ENCODE measurements around the gene NINL.

NINL gene

GRCh38 chr20:25514747-25515340, 70.5 kb downstream of the NINL start:
- TF ChIP-seq MAX (IDR thresholded peaks at IDR 0.05; ENCODE audit: low read depth, low read length): no peak
- no peak for TF ChIP-seq POLR2A (IDR thresholded peaks at IDR 0.05; ENCODE audit: extremely low read depth, insufficient read length)
- TF ChIP-seq MYC (IDR thresholded peaks at IDR 0.05; ENCODE audit: low read depth, low read length): no peak
- TF ChIP-seq, protein P1, sequence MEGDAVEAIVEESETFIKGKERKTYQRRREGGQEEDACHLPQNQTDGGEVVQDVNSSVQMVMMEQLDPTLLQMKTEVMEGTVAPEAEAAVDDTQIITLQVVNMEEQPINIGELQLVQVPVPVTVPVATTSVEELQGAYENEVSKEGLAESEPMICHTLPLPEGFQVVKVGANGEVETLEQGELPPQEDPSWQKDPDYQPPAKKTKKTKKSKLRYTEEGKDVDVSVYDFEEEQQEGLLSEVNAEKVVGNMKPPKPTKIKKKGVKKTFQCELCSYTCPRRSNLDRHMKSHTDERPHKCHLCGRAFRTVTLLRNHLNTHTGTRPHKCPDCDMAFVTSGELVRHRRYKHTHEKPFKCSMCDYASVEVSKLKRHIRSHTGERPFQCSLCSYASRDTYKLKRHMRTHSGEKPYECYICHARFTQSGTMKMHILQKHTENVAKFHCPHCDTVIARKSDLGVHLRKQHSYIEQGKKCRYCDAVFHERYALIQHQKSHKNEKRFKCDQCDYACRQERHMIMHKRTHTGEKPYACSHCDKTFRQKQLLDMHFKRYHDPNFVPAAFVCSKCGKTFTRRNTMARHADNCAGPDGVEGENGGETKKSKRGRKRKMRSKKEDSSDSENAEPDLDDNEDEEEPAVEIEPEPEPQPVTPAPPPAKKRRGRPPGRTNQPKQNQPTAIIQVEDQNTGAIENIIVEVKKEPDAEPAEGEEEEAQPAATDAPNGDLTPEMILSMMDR (IDR thresholded peaks at IDR 0.05; ENCODE audit: low read depth, low read length): no peak
- no peak overlapping the region for H3K4me3 ChIP-seq (ENCODE audit: low read depth, low read length)
- no peak for DNase-seq (ENCODE audit: low read depth)

GRCh38 chr20:25514195-25514594, 71.1 kb downstream of the NINL start:
- no peak for DNase-seq (ENCODE audit: low read depth)
- no peak overlapping the region for H3K4me3 ChIP-seq (ENCODE audit: low read depth, low read length)
- TF ChIP-seq POLR2A (IDR thresholded peaks at IDR 0.05; ENCODE audit: extremely low read depth, insufficient read length) (no peak), MYC (IDR thresholded peaks at IDR 0.05; ENCODE audit: low read depth, low read length) (no peak), MAX (IDR thresholded peaks at IDR 0.05; ENCODE audit: low read depth, low read length) (no peak)
- TF ChIP-seq, protein P1 (IDR thresholded peaks at IDR 0.05; ENCODE audit: low read depth, low read length): no peak

DNA sequence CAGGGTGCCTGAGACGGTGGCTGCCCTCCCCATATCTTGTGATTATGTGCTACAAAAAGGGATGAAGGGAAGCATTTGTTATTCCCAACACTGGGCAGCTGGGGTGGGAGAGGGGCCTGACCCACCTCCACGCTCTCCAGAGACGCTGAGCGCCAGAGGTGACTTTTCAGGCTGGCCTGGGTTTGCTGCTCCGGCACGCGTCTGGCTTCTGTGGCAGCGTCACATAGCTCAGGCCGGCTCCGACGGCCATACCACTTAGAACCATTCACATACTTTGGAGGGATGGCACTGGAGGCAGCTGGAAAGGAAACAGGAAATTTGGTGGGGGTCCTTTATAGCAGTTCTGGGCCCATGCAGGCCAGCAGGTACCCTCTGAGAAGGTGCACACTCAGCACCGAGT, 72.6 kb downstream of the NINL start:
- TF ChIP-seq POLR2A (IDR thresholded peaks at IDR 0.05; ENCODE audit: extremely low read depth, insufficient read length) (no peak), MAX (IDR thresholded peaks at IDR 0.05; ENCODE audit: low read depth, low read length) (no peak), MYC (IDR thresholded peaks at IDR 0.05; ENCODE audit: low read depth, low read length) (no peak)
- TF ChIP-seq, protein P1 (IDR thresholded peaks at IDR 0.05; ENCODE audit: low read depth, low read length): no peak
- no peak for DNase-seq (ENCODE audit: low read depth)
- H3K4me3 ChIP-seq (ENCODE audit: low read depth, low read length): no peak overlapping the region

DNA sequence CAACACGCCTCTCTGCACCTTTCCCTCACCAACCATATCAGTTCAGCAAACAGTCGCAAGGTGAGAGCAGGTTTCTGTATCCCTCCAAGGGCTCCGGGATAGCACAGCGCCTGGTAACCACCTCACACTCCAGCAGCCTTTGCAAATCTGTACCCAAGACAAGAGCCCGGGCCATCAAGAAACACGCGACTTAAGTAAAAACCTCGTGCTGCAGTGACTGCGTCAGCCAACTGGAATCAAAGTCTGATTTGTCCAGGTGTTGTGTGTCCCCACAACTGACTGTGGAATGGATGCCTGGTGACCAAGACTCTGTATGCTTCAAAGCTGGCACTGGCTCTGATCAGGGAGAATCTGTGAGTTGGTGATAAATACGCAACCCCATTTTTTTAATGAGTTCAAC, 74.1 kb downstream of the NINL start:
- no peak for TF ChIP-seq MAX (IDR thresholded peaks at IDR 0.05; ENCODE audit: low read depth, low read length)
- TF ChIP-seq MYC (IDR thresholded peaks at IDR 0.05; ENCODE audit: low read depth, low read length): no peak
- no peak for TF ChIP-seq POLR2A (IDR thresholded peaks at IDR 0.05; ENCODE audit: extremely low read depth, insufficient read length)
- TF ChIP-seq, protein P1 (IDR thresholded peaks at IDR 0.05; ENCODE audit: low read depth, low read length): no peak
- H3K4me3 ChIP-seq (ENCODE audit: low read depth, low read length): no peak overlapping the region
- DNase-seq (ENCODE audit: low read depth): no peak

DNA sequence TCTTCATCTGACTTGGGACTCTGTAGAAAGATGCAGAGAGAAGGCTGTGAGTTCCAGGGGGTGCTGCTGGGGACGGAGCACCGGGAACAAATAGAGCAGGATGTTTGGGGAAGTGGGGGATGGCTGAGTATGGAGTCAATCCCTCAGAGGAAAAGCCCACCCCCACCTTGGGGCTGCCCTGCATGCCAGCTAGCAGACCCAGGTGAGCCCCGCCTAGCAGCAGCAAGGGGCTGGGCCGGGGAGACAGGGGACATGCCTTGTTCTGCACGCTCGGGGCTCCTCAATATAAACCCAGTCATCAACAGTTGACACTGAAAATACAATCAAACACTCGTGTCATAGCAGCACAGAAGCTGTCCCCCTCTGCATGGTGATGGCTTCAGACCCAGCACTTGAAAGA, 74.6 kb downstream of the NINL start:
- no peak overlapping the region for H3K4me3 ChIP-seq (ENCODE audit: low read depth, low read length)
- no peak for DNase-seq (ENCODE audit: low read depth)
- TF ChIP-seq MAX (IDR thresholded peaks at IDR 0.05; ENCODE audit: low read depth, low read length): no peak
- TF ChIP-seq, protein P1 (IDR thresholded peaks at IDR 0.05; ENCODE audit: low read depth, low read length): no peak
- no peak for TF ChIP-seq MYC (IDR thresholded peaks at IDR 0.05; ENCODE audit: low read depth, low read length)
- no peak for TF ChIP-seq POLR2A (IDR thresholded peaks at IDR 0.05; ENCODE audit: extremely low read depth, insufficient read length)

Data from NB4 (cell line).